T-cell (primary cell): Measurements from ENCODE around the gene CHRNG. TPM values are rescaled to one million over a fixed set of nuclear protein-coding genes. Genes with fewer than 3 reads are reported as not detected.

ENCODE experiments used
- ATAC-seq, 4 experiments: fragments of 200-7000 bp in 3 of 4; fragments of 150-1000 bp in 1 of 4; cut with Tn5 transposase; replicated peaks in 1 of 4; 1 replicate in 3 of 4; 2 replicates in 1 of 4; pipeline ENCODE4 v1.10.0; 2021; ENCODE audit warnings: moderate library complexity in 3 of 4, mild to moderate bottlenecking in 2 of 4, moderate number of reproducible peaks in 1 of 4
- CTCF ChIA-PET, 2 donors: fragments of 300-600 bp; sonication (Branson Sonifier 250); formaldehyde crosslinking; loops; one replicate each; lab custom pipeline; 2022; ENCODE audit warnings: antibody characterized with exemption in 2 of 2; lab: Charles Lee
- POLR2A ChIA-PET, 2 donors: fragments of 300-600 bp; sonication (Branson Sonifier 250); formaldehyde crosslinking; loops; one replicate each; lab custom pipeline; 2022; ENCODE audit warnings: antibody characterized with exemption in 2 of 2; lab: Charles Lee
- DNase-seq, 35 experiments: peaks; one replicate each; pipeline versions ENCODE4 v3.0.0 to v3.0.0-alpha.2; 2013 to 2023
- H3K27ac ChIP-seq: one replicate; pipeline ENCODE4 v1.5.1; 2013; ENCODE audit warnings: low read length
- H3K27me3 ChIP-seq, 2 experiments: replicated peaks in 1 of 2; 1 replicate in 1 of 2; 2 replicates in 1 of 2; pipeline versions ENCODE4 v1.6.1 to v1.7.0; 2013; ENCODE audit warnings: low read length in 1 of 2, mixed read lengths in 1 of 2; ENCODE audit not compliant: control insufficient read depth in 2 of 2, insufficient read depth in 2 of 2; ENCODE audit errors: extremely low read depth in 1 of 2
- H3K36me3 ChIP-seq, 2 donors: 1 replicate in 1 of 2; 2 replicates in 1 of 2; pipeline versions ENCODE4 v1.6.1 to v1.7.0; 2013; ENCODE audit warnings: low read length in 1 of 2; ENCODE audit not compliant: control insufficient read depth in 2 of 2, insufficient read depth in 1 of 2; ENCODE audit errors: extremely low read depth in 1 of 2
- H3K4me1 ChIP-seq, 2 experiments: 1 replicate in 1 of 2; 2 replicates in 1 of 2; pipeline versions ENCODE4 v1.6.1 to v1.7.0; 2013; ENCODE audit warnings: low read length in 2 of 2, mixed read lengths in 1 of 2; ENCODE audit not compliant: insufficient read depth in 2 of 2, control insufficient read depth in 1 of 2; ENCODE audit errors: extremely low read depth in 1 of 2
- H3K4me3 ChIP-seq, 2 donors: 1 replicate in 1 of 2; 2 replicates in 1 of 2; pipeline versions ENCODE4 v1.5.1 to v1.7.0; 2013; ENCODE audit warnings: mild to moderate bottlenecking in 2 of 2, low read length in 1 of 2, moderate library complexity in 1 of 2; ENCODE audit not compliant: control insufficient read depth in 1 of 2; ENCODE audit errors: extremely low read depth in 1 of 2
- H3K9me3 ChIP-seq: 2 replicates; pipeline ENCODE4 v1.7.0; 2013
- H3K27ac Mint-ChIP-seq, 2 donors: one replicate each; pipeline ENCODE4 v1.8.0; 2020 to 2021; ENCODE audit warnings: mild to moderate bottlenecking in 2 of 2, mixed read lengths in 2 of 2
- H3K27me3 Mint-ChIP-seq, 2 donors: one replicate each; pipeline ENCODE4 v1.8.0; 2021 to 2022; ENCODE audit warnings: mixed read lengths in 2 of 2
- H3K36me3 Mint-ChIP-seq: one replicate; pipeline ENCODE4 v1.8.0; 2021; ENCODE audit warnings: mixed read lengths
- H3K4me1 Mint-ChIP-seq, 3 donors: one replicate each; pipeline ENCODE4 v1.8.0; 2020 to 2022; ENCODE audit warnings: mixed read lengths in 3 of 3, mild to moderate bottlenecking in 1 of 3
- H3K4me3 Mint-ChIP-seq, 3 donors: one replicate each; pipeline ENCODE4 v1.8.0; 2020 to 2022; ENCODE audit warnings: mild to moderate bottlenecking in 3 of 3, mixed read lengths in 3 of 3, moderate library complexity in 3 of 3
- H3K9me3 Mint-ChIP-seq, 3 donors: one replicate each; pipeline ENCODE4 v1.8.0; 2020 to 2022; ENCODE audit warnings: mixed read lengths in 3 of 3
- WGBS: methylation state at CpG from one replicate; pipeline ENCODE4 v1.1.5; 2013; ENCODE audit warnings: missing lambda C conversion rate; ENCODE audit not compliant: insufficient coverage; 5-methylcytosine and 5-hydroxymethylcytosine counted together
- total RNA-seq, 35 experiments: library from RNA in 6 of 35; stranded (reverse) in 6 of 35; fragments of 120-200 nt in 1 of 35; gene quantifications; one replicate each; pipeline versions ENCODE4 v1.2.1 to v1.2.4 and lab custom pipeline; 2013 to 2026

CHRNG gene
- total RNA-seq, 5 donors from 2014 or later (not counting 1 experiment from before 2014, with no cell fraction given) = not detected

DNA sequence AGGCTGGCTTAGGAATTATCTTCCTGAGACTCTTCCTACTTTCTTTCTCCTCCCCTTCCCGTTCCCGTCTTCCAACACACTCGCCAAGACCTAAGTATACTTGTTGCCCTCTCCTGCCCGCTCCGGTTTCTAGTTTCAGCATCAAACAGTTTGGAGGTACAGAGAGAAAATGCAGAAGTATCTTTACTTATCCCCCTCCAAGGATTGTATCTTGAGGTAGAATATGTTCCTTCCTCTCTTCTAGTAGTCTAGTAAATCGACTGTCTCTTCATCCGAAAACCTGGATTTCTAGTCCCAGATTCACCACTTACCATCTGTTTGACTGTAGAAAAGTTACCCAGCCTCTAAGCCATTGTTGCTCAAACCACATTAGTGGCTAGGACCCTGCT, 11.8 kb downstream of the CHRNG start:
- ChIA-PET CTCF (interaction anchor here in 1 of 2 donors (0.6 kb wide), 1 partner anchor 27 kb away, joined by 3 read pairs; no protein-coding TSS in a partner anchor), POLR2A (no interaction called here)
- Mint-ChIP-seq H3K4me3 (peak overlapping the region; percentile 98 to 100 (median 99)), H3K27ac (peak overlapping the region; percentile 95 to 100), H3K9me3 (peaks cover 0 to 4% (median 4%) of the 10 kb centered on the region in 3 donors), H3K27me3 (no peaks in the 10 kb centered on the region), H3K4me1 (peaks cover 82 to 91% (median 83%) of the 10 kb centered on the region in 3 donors), H3K36me3 (peaks cover 37% of the 10 kb centered on the region)
- Histone ChIP-seq H3K36me3 (peaks cover 2 to 9% of the 10 kb centered on the region in 2 donors), H3K27me3 (no peaks in the 10 kb centered on the region), H3K9me3 (no peaks in the 10 kb centered on the region), H3K27ac (peak overlapping the region; percentile 92), H3K4me1 (peaks cover 8 to 42% of the 10 kb centered on the region in 2 experiments), H3K4me3 (peak overlapping the region; percentile 90 to 98)
- ATAC-seq = no peak
- 20% methylated on average over 1 of the region's 7 CpGs for WGBS
- no peak for DNase-seq

DNA sequence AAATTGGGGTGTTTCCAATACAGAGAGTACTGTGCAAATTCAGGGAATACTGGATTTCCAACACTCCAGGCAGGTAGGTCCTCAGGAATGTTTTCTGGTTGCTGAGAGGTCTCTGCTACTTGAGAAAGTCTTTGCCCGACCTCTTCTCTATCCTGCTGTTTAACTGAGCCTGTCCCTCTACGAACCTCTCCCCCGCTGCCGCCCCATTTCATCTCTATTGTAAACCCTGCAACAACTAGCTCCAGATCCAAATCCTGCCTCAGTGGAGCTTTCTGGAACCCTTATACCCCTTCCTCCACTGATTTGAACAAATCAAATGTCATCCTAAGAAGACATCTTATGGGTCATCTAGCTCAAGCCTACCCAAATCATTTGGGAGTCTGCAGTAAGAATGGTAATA, 12.3 kb downstream of the CHRNG start:
- ChIA-PET CTCF (interaction anchor here in 1 of 2 donors (0.6 kb wide), 1 partner anchor 27 kb away, joined by 3 read pairs; no protein-coding TSS in a partner anchor), POLR2A (no interaction called here)
- Mint-ChIP-seq H3K27me3 (no peaks in the 10 kb centered on the region), H3K9me3 (peaks cover 0 to 4% (median 4%) of the 10 kb centered on the region in 3 donors), H3K4me3 (peak overlapping the region; percentile 98 to 100 (median 99)), H3K36me3 (peaks cover 38% of the 10 kb centered on the region), H3K27ac (peak overlapping the region; percentile 95 to 100), H3K4me1 (peaks cover 80 to 91% (median 81%) of the 10 kb centered on the region in 3 donors)
- H3K36me3 ChIP-seq = peaks cover 2 to 10% of the 10 kb centered on the region in 2 donors
- no peaks in the 10 kb centered on the region for H3K27me3 ChIP-seq
- H3K4me3 ChIP-seq = peak overlapping the region in 1 of 2 donors; percentile 98
- WGBS = 100% methylated on average over 4 of the region's 4 CpGs
- peak overlapping the region; percentile 92 for H3K27ac ChIP-seq
- ATAC-seq = no peak
- no peak for DNase-seq
- peaks cover 8 to 37% of the 10 kb centered on the region in 2 experiments for H3K4me1 ChIP-seq
- H3K9me3 ChIP-seq = no peaks in the 10 kb centered on the region

DNA sequence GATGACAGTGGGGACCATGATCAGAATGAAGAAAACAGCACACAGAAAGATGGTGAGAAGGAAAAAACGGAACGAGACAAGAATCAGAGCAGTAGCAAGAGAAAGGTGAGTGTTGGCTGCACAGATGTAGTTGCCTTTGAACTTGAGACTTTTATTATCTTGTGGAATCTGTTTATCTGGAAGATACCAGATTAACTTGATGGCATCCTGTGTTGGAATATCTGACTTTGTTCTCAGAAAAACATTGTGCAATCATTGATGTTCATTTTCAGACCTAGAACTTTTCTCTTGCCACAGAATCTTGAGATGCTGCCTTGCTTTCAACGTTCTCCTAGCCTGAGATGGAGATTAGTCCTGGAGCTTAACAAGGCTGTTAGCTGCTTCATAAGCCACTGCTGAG, 16.9 kb downstream of the CHRNG start:
- H3K4me1 Mint-ChIP-seq = peaks cover 47 to 54% (median 48%) of the 10 kb centered on the region in 3 donors
- Histone ChIP-seq H3K9me3 (no peaks in the 10 kb centered on the region), H3K36me3 (peaks cover 6 to 48% of the 10 kb centered on the region in 2 donors), H3K4me3 (no peak overlapping the region), H3K4me1 (peaks cover 2 to 14% of the 10 kb centered on the region in 2 experiments), H3K27ac (no peak overlapping the region), H3K27me3 (no peaks in the 10 kb centered on the region)
- H3K27me3 Mint-ChIP-seq = no peaks in the 10 kb centered on the region
- DNase-seq (no peak), ATAC-seq (no peak)
- ChIA-PET CTCF (no interaction called here), POLR2A (no interaction called here)
- H3K9me3 Mint-ChIP-seq = no peaks in the 10 kb centered on the region
- no peak overlapping the region for H3K4me3 Mint-ChIP-seq
- H3K36me3 Mint-ChIP-seq = peaks cover 50% of the 10 kb centered on the region
- H3K27ac Mint-ChIP-seq = no peak overlapping the region
- 100% methylated on average over 2 of the region's 3 CpGs for WGBS

- H3K27me3 Mint-ChIP-seq = no peaks in the 10 kb centered on the region
- Histone ChIP-seq H3K4me1 (no peaks in the 10 kb centered on the region), H3K4me3 (no peak overlapping the region), H3K27ac (no peak overlapping the region), H3K9me3 (no peaks in the 10 kb centered on the region), H3K36me3 (peaks cover 11 to 84% of the 10 kb centered on the region in 2 donors), H3K27me3 (no peaks in the 10 kb centered on the region)
- ATAC-seq (no peak), DNase-seq (no peak)
- POLR2A ChIA-PET = no interaction called here
- H3K4me3 Mint-ChIP-seq = no peak overlapping the region
- 100% methylated on average over 1 of the region's 8 CpGs for WGBS
- H3K36me3 Mint-ChIP-seq = peaks cover 69% of the 10 kb centered on the region
- H3K4me1 Mint-ChIP-seq = peaks cover 0 to 2% (median 0%) of the 10 kb centered on the region in 3 donors
- no peak overlapping the region for H3K27ac Mint-ChIP-seq
- CTCF ChIA-PET = interaction anchor here in 1 of 2 donors (0.7 kb wide), 1 partner anchor 279 kb away, joined by 4 read pairs; no protein-coding TSS in a partner anchor
- no peaks in the 10 kb centered on the region for H3K9me3 Mint-ChIP-seq
These were observed 23.1 kb downstream of the CHRNG start for GRCh38 chr2:232562515-232563151.

- H3K27me3 Mint-ChIP-seq = no peaks in the 10 kb centered on the region
- Histone ChIP-seq H3K4me1 (no peaks in the 10 kb centered on the region), H3K36me3 (peaks cover 9 to 86% of the 10 kb centered on the region in 2 donors), H3K4me3 (no peak overlapping the region), H3K27ac (no peak overlapping the region), H3K27me3 (no peaks in the 10 kb centered on the region), H3K9me3 (no peaks in the 10 kb centered on the region)
- no peak for DNase-seq
- H3K4me3 Mint-ChIP-seq = no peak overlapping the region
- no peak for ATAC-seq
- POLR2A ChIA-PET = interaction anchor here in 1 of 2 donors (0.7 kb wide), 1 partner anchor 1384 kb away, joined by 5 read pairs; no protein-coding TSS in a partner anchor
- peaks cover 0 to 2% (median 0%) of the 10 kb centered on the region in 3 donors for H3K4me1 Mint-ChIP-seq
- H3K36me3 Mint-ChIP-seq = peaks cover 74% of the 10 kb centered on the region
- CTCF ChIA-PET = interaction anchor here in 1 of 2 donors (0.7 kb wide), 2 partner anchors 235 to 280 kb away, joined by 4 to 6 read pairs; no protein-coding TSS in a partner anchor
- no peaks in the 10 kb centered on the region for H3K9me3 Mint-ChIP-seq
- WGBS = no CpG with 5 or more reads among the region's 3 CpGs
- H3K27ac Mint-ChIP-seq = no peak overlapping the region
These were observed 24.1 kb downstream of the CHRNG start for GRCh38 chr2:232563580-232563979.

DNA sequence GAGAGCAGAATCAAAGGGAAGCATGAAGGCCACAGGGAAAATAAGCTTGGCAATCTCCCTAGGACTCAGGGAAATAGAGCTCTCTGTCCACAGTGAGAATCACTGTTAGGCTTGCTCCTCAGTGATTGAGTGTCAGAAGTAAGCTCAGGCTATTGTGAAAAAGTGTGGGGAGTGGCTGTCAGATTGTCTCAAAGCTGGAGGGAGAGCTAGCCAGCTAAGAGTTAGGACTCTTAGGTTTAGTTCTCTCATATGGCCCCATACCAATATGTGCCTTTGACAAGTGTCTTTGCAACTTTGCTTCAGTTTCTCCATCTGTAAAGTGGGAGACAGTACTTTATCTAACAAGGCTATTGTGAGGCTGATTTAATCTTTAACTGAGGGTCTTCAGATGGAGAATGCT, 28.2 kb downstream of the CHRNG start:
- no peak overlapping the region for H3K4me3 Mint-ChIP-seq
- H3K27ac Mint-ChIP-seq = no peak overlapping the region
- Histone ChIP-seq H3K27ac (no peak overlapping the region), H3K36me3 (peaks cover 19 to 88% of the 10 kb centered on the region in 2 donors), H3K4me1 (no peaks in the 10 kb centered on the region), H3K9me3 (no peaks in the 10 kb centered on the region), H3K4me3 (no peak overlapping the region), H3K27me3 (no peaks in the 10 kb centered on the region)
- H3K4me1 Mint-ChIP-seq = no peaks in the 10 kb centered on the region
- peaks cover 80% of the 10 kb centered on the region for H3K36me3 Mint-ChIP-seq
- H3K9me3 Mint-ChIP-seq = no peaks in the 10 kb centered on the region
- DNase-seq = no peak
- no peaks in the 10 kb centered on the region for H3K27me3 Mint-ChIP-seq
- POLR2A ChIA-PET = no interaction called here
- ATAC-seq = no peak
- CTCF ChIA-PET = interaction anchor here in 1 of 2 donors (1.1 kb wide), 1 partner anchor 50 kb away, joined by 3 read pairs; no protein-coding TSS in a partner anchor
